Activated naive CD8-positive, alpha-beta T cell treated with anti-CD3 and anti-CD28 coated beads for 36 hours (primary cell): ENCODE results near the gene HSH2D. TPM values are rescaled to one million over a fixed set of nuclear protein-coding genes. Genes with fewer than 3 reads are reported as not detected.
"Not testable (repeated sequence)": the region's sequence is repeated elsewhere in the genome, so short reads cannot be mapped to it uniquely, and the experiment has no call there.

Experiments used
- DNase-seq: peaks from one replicate; pipeline ENCODE4 v3.0.0; 2021
- H3K27ac Mint-ChIP-seq: one replicate; pipeline ENCODE4 v1.8.0; 2022; ENCODE audit warnings: mild to moderate bottlenecking, moderate library complexity, mixed read lengths
- H3K27me3 Mint-ChIP-seq: one replicate; pipeline ENCODE4 v1.8.0; 2022; ENCODE audit warnings: mild to moderate bottlenecking, mixed read lengths
- H3K36me3 Mint-ChIP-seq: one replicate; pipeline ENCODE4 v1.8.0; 2021; ENCODE audit warnings: mild to moderate bottlenecking, mixed read lengths
- H3K4me1 Mint-ChIP-seq: one replicate; pipeline ENCODE4 v1.8.0; 2021; ENCODE audit warnings: mixed read lengths
- H3K4me3 Mint-ChIP-seq: one replicate; pipeline ENCODE4 v1.8.0; 2022; ENCODE audit warnings: mild to moderate bottlenecking, moderate library complexity, mixed read lengths
- H3K9me3 Mint-ChIP-seq: one replicate; pipeline ENCODE4 v1.8.0; 2022; ENCODE audit warnings: mixed read lengths
- total RNA-seq, 2 experiments: library from RNA; stranded (reverse); gene quantifications; one replicate each; pipeline ENCODE4 v1.2.3, GENCODE V29; 2021

Gene HSH2D
- total RNA-seq, 2 experiments from 2014 or later, result 29.6 to 29.8 TPM

- Mint-ChIP-seq H3K4me1 (peaks cover 22% of the 10 kb centered on the region), H3K27ac (peak overlapping the region; percentile 69), H3K4me3 (no peak overlapping the region), H3K9me3 (no peaks in the 10 kb centered on the region), H3K36me3 (peaks cover 6% of the 10 kb centered on the region), H3K27me3 (no peaks in the 10 kb centered on the region)
- no peak for DNase-seq
Observed at GRCh38 chr19:16160445-16160942, 17.0 kb downstream of the HSH2D start.

GRCh38 chr19:16160943-16161560 is 17.6 kb downstream of the HSH2D start:
- peak overlapping the region; percentile 69 for H3K27ac Mint-ChIP-seq
- no peaks in the 10 kb centered on the region for H3K27me3 Mint-ChIP-seq
- H3K36me3 Mint-ChIP-seq, result peaks cover 3% of the 10 kb centered on the region
- peak; percentile 78 for DNase-seq
- no peak overlapping the region for H3K4me3 Mint-ChIP-seq
- H3K9me3 Mint-ChIP-seq, result no peaks in the 10 kb centered on the region
- H3K4me1 Mint-ChIP-seq, result peaks cover 22% of the 10 kb centered on the region

DNA sequence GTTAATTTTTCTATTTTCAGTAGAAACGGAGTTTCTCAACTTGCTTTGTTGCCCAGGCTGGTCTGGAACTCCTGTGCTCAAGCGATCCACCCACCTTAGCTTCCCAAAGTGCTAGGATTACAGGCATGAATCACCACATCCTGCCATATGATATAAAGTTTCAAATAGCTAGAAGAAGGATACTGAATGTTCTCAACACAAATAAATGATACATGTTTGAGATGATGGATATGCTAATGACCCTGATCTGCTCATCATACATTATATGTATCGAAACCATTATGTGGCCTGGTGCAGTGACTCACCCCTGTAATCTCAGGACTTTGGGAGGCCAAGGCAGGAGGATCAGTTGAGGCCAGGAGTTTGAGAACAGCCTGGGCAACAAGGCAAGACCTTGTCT is 18.4 kb downstream of the HSH2D start:
- Mint-ChIP-seq H3K36me3 (no peaks in the 10 kb centered on the region), H3K27me3 (no peaks in the 10 kb centered on the region), H3K4me1 (peaks cover 18% of the 10 kb centered on the region), H3K4me3 (no peak overlapping the region), H3K9me3 (no peaks in the 10 kb centered on the region), H3K27ac (no peak overlapping the region)
- DNase-seq, result no peak

DNA sequence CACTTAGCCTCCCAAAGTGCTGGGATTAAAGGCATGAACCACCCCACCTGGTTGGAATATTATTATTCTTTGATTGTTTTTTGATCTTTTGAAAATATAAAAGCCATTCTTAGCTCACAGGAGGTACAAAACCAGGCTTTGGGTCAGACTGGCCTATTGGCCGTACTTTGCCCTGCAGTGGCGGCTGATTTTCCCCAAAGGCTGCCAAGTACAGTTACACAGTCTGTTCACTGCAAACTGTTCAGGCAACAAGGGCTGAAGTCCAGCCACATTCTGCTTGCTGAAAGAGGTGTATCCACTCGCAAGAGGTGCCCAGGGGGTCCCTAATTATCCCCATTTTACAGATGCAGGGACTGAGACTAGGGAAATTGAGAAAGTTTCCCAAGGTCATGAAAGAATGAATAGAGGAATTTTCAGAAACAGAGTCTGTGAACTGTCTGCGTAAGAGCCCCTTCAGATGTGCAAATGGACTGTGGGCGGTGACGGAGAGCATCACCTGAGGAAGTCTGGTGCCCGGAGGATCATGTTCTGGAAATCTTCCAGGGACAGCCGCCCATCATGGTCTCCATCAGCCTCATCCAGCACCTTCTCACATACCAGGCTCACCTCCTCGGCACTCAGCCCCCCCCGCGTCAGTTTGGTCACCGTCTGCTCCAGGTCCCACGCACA is 20.9 kb downstream of the HSH2D start:
- Mint-ChIP-seq H3K4me1 (peaks cover 17% of the 10 kb centered on the region), H3K27me3 (no peaks in the 10 kb centered on the region), H3K9me3 (no peaks in the 10 kb centered on the region), H3K36me3 (no peaks in the 10 kb centered on the region), H3K4me3 (no peak overlapping the region), H3K27ac (no peak overlapping the region)
- DNase-seq, result no peak

GRCh38 chr19:16166417-16166816 is 22.9 kb downstream of the HSH2D start:
- H3K27me3 Mint-ChIP-seq, result no peaks in the 10 kb centered on the region
- no peak overlapping the region for H3K4me3 Mint-ChIP-seq
- no peak for DNase-seq
- peaks cover 5% of the 10 kb centered on the region for H3K4me1 Mint-ChIP-seq
- H3K9me3 Mint-ChIP-seq, result no peaks in the 10 kb centered on the region
- no peaks in the 10 kb centered on the region for H3K36me3 Mint-ChIP-seq
- H3K27ac Mint-ChIP-seq, result no peak overlapping the region

- no peak for DNase-seq
- Mint-ChIP-seq H3K4me1 (no peaks in the 10 kb centered on the region), H3K27me3 (no peaks in the 10 kb centered on the region), H3K36me3 (no peaks in the 10 kb centered on the region), H3K9me3 (no peaks in the 10 kb centered on the region), H3K4me3 (no peak overlapping the region), H3K27ac (no peak overlapping the region)
Observed at GRCh38 chr19:16167055-16167454, 23.6 kb downstream of the HSH2D start.

- no peak overlapping the region for H3K4me3 Mint-ChIP-seq
- H3K27ac Mint-ChIP-seq, result no peak overlapping the region
- no peaks in the 10 kb centered on the region for H3K4me1 Mint-ChIP-seq
- no peaks in the 10 kb centered on the region for H3K27me3 Mint-ChIP-seq
- H3K36me3 Mint-ChIP-seq, result no peaks in the 10 kb centered on the region
- H3K9me3 Mint-ChIP-seq, result no peaks in the 10 kb centered on the region
- DNase-seq, result no peak
Observed at GRCh38 chr19:16168465-16169081, 25.1 kb downstream of the HSH2D start.

- no peaks in the 10 kb centered on the region for H3K27me3 Mint-ChIP-seq
- DNase-seq, result no peak
- no peaks in the 10 kb centered on the region for H3K36me3 Mint-ChIP-seq
- no peak overlapping the region for H3K4me3 Mint-ChIP-seq
- H3K27ac Mint-ChIP-seq, result no peak overlapping the region
- no peaks in the 10 kb centered on the region for H3K9me3 Mint-ChIP-seq
- no peaks in the 10 kb centered on the region for H3K4me1 Mint-ChIP-seq
Observed at GRCh38 chr19:16170134-16170533, 26.6 kb downstream of the HSH2D start.

GRCh38 chr19:16175954-16176353 is 32.5 kb downstream of the HSH2D start:
- no peaks in the 10 kb centered on the region for H3K27me3 Mint-ChIP-seq

DNA sequence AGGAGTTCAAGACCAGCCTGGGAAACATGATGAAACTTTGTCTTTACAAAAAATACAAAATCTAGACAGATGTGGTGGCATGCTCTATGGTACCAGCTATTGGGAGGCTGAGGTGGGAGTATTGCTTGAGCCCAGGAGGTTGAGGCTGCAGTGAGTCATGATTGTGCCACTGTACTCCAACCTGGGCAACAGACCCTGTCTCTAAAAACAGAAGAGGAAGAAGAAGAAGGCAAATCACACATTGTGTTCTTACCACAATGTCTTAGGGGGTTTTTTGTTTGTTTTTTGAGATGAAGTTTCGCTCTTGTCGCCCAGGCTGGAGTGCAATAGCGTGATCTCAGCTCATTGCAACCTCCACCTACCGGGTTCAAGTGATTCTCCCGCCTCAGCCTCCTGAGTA is 35.4 kb downstream of the HSH2D start:
- not testable (repeated sequence) for H3K27ac Mint-ChIP-seq, H3K4me3 Mint-ChIP-seq, DNase-seq, H3K9me3 Mint-ChIP-seq, H3K36me3 Mint-ChIP-seq, H3K27me3 Mint-ChIP-seq, H3K4me1 Mint-ChIP-seq

More at GRCh38 chr19:16175954-16176353, 32.5 kb downstream of the HSH2D start:
- Mint-ChIP-seq H3K9me3 (no peaks in the 10 kb centered on the region), H3K4me3 (no peak overlapping the region), H3K27ac (no peak overlapping the region), H3K4me1 (no peaks in the 10 kb centered on the region), H3K36me3 (no peaks in the 10 kb centered on the region)
- DNase-seq, result no peak

DNA sequence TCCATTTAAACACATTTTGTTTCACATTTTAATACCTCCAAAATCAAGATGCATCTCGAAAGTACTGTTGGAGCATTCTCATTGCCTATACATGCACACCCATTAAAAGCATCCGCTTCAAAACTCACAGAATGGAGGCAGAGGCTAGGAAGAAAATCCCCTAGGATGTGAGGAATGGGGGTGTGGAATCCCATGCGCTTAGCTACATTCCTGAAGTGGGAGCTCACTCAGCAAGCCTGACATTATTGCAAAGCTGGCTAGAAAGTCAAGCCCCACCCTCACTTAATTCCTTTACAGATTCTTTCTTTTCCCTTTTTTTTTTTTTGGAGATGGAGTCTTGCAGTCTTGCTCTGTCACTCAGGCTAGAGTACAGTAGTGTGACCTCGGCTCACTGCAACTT is 37.1 kb downstream of the HSH2D start:
- no peaks in the 10 kb centered on the region for H3K27me3 Mint-ChIP-seq
- peaks cover 6% of the 10 kb centered on the region for H3K36me3 Mint-ChIP-seq
- no peak overlapping the region for H3K27ac Mint-ChIP-seq
- DNase-seq, result no peak
- no peak overlapping the region for H3K4me3 Mint-ChIP-seq
- H3K4me1 Mint-ChIP-seq, result peaks cover 8% of the 10 kb centered on the region
- H3K9me3 Mint-ChIP-seq, result no peaks in the 10 kb centered on the region

GRCh38 chr19:16184665-16185122 is 41.2 kb downstream of the HSH2D start:
- Mint-ChIP-seq H3K4me3 (peak overlapping the region; percentile 99), H3K27ac (peak overlapping the region; percentile 98), H3K27me3 (no peaks in the 10 kb centered on the region), H3K36me3 (peaks cover 13% of the 10 kb centered on the region), H3K4me1 (peaks cover 22% of the 10 kb centered on the region), H3K9me3 (no peaks in the 10 kb centered on the region)
- no peak for DNase-seq

DNA sequence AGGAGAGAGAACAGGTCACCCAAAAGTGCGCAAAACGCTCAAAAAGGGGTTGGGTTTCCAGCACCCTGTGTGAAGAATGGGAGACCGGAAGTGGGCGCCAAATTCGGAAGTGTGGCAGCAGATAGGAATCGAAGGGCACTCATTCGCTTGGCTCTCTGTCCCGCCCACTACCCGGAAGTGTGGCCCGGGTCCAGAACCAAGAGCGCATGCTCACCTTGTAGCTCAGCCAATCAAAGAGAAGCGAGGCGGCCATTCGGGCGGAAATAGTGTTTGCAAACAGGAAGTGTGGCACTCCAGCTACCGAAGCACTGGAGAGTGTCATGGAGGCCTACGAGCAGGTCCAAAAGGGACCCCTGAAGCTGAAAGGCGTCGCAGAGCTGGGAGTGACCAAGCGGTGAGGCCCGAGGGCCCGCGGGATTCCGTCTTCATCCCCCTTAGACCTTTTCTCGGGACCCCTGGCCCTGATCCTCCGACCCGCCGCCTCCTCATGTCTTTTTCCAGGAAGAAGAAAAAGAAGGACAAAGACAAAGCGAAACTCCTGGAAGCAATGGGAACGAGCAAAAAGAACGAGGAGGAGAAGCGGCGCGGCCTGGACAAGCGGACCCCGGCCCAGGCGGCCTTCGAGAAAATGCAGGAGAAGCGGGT is 41.8 kb downstream of the HSH2D start, which contains the start of gene FAM32A:
TSS of gene FAM32A (plus strand) at position 288 of the 645 bp plus-strand sequence. CDS start at position 321, 33 bp downstream.
- Mint-ChIP-seq H3K9me3 (no peaks in the 10 kb centered on the region), H3K4me1 (peaks cover 24% of the 10 kb centered on the region)

DNA sequence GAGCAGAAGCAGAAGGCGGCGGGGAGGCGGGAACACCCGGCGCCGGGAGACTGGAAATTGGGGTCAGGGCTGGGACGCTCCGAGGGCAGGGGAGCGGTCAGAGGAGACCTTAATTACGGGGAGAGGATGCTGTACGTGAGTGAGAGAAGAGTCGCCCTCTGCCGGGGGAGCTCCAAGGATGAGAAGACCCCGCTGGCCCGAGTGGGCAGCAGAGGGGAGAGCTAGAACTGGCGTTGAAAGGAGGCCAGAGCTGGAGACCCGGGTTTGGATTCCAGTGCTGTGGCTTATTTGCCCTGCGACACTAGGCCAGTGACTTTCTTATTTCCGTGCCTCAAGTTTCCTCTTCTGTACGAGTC is 42.3 kb downstream of the HSH2D start:
- peak overlapping the region; percentile 99 for H3K4me3 Mint-ChIP-seq
- peaks cover 13% of the 10 kb centered on the region for H3K36me3 Mint-ChIP-seq
- H3K27ac Mint-ChIP-seq, result peak overlapping the region; percentile 98
- no peaks in the 10 kb centered on the region for H3K27me3 Mint-ChIP-seq
- peaks cover 24% of the 10 kb centered on the region for H3K4me1 Mint-ChIP-seq
- DNase-seq, result peak; percentile 50
- no peaks in the 10 kb centered on the region for H3K9me3 Mint-ChIP-seq

More for the DNA sequence above, 41.8 kb downstream of the HSH2D start, which contains the start of gene FAM32A:
- peak; percentile 99 for DNase-seq
- Mint-ChIP-seq H3K27ac (peak within 1 kb of the TSS; percentile 98), H3K4me3 (peak within 1 kb of the TSS; percentile 99), H3K36me3 (peaks cover 13% of the 10 kb centered on the region), H3K27me3 (no peaks in the 10 kb centered on the region)

DNA sequence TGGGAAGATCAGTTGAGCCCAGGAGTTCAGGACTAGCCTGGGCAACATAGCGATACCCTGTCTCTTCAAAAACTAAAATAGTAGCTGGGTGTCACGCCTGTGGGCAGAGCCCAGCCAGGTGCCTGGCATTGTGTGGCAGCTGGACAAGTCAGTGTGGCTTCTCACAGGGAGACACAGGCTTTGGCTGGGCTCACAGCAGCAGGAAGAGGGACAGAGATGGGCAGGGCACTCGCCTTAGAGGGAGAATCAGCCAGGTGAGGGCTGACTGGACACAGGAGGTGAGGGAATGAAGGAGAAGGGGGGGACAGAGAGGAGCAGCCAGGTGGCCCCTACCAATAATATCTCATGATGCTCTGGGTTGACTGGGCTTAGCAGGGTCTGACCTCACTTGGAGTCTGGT is 45.0 kb downstream of the HSH2D start:
- Mint-ChIP-seq H3K9me3 (no peaks in the 10 kb centered on the region), H3K27me3 (no peaks in the 10 kb centered on the region), H3K27ac (no peak overlapping the region), H3K36me3 (peaks cover 17% of the 10 kb centered on the region), H3K4me1 (peaks cover 21% of the 10 kb centered on the region), H3K4me3 (no peak overlapping the region)
- DNase-seq, result no peak
